COLO829 (cell line): ENCODE measurements around the gene CAPN10.
A peak's percentile ranks its signal among the peaks of the same experiment; 100 is the strongest.
"Not testable (repeated sequence)": the region's sequence is repeated elsewhere in the genome, so short reads cannot be mapped to it uniquely, and the experiment has no call there.

Experiments used
- DNase-seq: peaks from one replicate; pipeline ENCODE4 v3.0.0; 2012; ENCODE audit warnings: low spot score

The CAPN10 gene, protein sequence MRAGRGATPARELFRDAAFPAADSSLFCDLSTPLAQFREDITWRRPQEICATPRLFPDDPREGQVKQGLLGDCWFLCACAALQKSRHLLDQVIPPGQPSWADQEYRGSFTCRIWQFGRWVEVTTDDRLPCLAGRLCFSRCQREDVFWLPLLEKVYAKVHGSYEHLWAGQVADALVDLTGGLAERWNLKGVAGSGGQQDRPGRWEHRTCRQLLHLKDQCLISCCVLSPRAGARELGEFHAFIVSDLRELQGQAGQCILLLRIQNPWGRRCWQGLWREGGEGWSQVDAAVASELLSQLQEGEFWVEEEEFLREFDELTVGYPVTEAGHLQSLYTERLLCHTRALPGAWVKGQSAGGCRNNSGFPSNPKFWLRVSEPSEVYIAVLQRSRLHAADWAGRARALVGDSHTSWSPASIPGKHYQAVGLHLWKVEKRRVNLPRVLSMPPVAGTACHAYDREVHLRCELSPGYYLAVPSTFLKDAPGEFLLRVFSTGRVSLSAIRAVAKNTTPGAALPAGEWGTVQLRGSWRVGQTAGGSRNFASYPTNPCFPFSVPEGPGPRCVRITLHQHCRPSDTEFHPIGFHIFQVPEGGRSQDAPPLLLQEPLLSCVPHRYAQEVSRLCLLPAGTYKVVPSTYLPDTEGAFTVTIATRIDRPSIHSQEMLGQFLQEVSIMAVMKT

DNA sequence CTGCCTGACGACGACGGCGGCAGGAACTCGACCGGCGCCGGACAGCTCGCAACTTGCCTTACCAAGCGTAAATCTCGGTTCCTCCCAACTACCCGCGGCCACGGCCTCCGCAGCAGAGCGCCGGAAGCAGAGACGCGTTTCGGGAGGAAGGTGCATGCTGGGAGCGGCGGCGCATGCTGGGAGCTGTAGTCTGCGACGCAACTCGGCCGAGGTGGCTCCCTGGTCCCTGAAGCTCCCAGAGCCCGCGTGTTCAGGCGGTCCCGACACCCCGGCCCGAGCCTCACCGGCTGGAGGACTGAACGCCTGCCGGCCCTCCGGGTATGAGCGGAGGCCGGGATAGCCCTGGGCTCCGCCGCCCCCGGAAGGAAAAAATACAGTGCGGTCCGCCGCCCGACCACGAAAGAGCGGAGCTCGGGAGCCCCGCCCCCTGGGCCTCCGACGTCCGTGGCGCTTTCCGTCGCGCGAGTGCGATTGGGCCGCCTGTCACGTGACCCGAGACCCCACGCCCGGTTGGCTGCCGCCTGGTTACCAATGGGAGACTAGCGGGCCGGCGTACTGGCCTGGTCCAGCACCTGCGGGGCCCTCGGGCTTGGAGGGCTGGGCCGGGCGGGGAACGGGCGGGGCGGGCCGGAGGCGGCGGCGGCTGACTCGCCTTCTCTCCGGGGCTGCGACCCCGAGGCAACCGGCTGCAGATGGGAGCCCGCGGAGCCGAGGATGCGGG is at the start of gene CAPN10:
Gene CAPN10, plus strand, starts transcription at position 537 of the 721 bp plus-strand sequence. Its CDS starts 178 bp downstream, at position 715.
- DNase-seq: peak; percentile 85

DNA sequence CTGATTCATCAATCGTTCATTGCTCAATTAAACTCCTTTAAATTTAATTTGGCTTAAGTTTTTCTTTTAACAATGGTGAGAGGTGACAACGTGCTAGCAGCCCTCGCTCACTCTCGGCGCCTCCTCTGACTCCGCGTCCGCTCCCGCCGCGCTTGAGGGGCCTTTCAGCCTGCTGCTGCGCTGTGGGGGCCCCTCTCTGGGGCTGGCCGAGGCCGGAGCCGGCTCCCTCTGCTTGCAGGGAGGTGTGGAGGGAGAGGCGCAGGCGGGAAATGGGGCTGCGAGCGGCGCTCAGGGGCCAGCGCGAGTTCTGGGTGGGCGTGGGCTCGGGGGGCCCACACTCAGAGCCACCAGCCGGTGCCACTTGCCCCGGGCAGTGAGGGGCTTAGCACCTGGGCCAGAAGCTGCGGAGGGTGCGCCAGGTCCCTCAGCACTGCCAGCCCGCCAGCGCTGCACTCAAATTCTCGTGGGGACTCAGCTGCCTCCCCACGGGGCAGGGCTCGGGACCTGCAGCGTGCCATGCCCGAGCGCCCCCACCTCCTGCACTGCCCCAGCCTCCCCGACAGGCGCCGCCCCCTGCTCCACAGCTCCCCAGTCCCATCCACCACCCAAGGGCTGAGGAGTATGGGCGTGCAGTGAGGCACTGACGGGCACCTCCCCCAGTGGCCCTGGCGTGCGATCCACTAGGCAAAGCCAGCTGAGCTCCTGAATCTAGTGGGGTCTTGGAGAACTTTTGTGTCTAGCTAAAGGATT is 48.3 kb upstream of the CAPN10 start:
- no peak for DNase-seq

DNA sequence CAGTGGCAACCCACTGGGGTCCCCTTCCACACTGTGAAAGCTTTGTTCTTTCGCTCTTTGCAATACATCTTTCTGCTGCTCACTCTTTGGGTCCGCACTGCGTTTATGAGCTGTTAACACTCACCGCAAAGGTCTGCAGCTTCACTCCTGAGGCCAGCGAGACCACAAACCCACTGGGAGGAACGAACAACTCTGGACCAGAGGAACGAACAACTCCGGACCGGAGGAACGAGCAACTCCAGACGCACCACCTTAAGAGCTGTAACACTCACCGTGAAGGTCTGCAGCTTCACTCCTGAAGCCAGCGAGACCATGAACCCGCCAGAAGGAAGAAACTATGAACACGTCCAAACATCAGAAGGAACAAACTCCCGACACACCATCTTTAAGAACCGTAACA is 47.4 kb upstream of the CAPN10 start:
- not testable (repeated sequence) for DNase-seq

DNA sequence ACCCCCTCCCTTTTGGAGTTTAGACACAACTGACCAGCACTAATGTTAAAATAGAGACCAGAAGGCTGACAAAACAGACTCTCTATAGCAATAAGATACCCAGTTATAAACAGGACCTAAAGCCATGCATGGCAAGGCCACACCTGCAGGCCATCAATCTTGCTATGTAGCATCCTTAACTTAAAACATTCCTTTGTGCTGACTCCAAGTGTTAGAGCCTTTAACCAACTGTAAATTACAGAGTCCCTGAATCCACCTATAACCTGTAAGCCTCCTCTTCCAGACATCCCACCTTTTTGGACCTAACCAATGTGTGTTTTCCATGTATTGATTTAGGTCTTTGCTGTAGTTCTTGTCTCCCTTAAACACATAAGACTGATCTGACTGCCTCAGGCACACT is 46.6 kb upstream of the CAPN10 start:
- DNase-seq: no peak

DNA sequence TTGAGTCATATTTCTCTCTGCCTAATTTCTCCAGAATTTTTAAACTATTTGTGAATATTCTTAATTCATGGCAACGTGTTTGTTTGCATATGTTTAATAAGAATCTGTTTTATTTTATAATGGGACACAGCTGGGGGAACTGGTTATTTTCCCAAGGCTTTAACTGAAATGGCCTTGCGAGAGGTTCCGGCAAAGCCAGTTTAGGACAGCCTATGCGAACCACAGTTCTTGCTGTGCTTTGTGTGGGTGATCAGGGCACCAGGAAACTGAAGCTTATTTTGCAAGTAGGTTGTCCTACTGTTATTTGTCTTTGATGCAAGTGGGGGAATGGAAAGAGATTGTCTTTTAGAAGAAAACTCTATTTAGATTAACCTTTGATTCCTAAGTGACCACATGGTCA is 35.2 kb upstream of the CAPN10 start:
- DNase-seq: no peak

DNA sequence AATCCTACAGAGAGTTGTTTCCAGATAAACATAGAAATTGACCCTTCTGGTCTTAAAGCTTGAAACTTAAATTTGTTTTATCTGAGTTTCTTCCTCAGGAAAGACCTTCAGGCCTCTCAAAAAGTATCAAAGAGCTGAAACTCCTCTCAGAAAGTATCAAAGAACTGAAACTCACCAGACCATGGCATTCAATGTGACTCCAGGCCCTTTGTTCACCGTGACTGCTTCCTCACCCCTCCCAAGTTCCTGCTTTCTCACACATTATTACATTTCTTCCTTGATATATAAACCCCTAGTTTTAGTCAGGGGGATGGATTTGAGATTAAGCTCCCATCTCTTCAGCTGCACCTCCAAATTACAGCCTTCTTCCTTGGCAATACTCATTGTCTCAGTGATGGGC is 34.7 kb upstream of the CAPN10 start:
- no peak for DNase-seq

DNA sequence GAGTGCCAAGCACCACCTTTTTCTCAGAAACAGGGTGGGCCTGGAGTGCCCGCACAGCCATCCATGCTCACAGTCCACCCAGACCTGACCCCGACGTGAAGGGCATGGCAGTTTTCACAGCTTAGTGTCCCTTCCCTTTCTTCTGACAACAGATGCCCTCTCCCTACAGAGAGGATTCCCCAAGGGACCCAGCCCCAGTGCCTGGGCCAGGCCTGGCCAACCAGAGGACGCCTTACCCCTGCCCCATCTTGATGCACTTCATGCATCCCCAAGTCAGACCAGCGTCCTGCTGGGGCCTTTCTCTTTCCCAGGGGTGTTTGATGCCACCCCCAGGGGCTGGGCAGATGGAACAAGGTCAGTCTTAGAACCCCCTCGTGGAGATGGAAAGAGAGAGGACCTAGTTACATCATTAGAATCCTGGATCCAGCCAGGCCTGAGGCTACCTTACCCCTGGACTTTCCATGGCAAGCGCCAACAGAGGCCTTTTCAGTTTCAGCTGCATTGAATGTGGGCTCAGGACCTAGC is 32.5 kb upstream of the CAPN10 start:
- DNase-seq: no peak

DNA sequence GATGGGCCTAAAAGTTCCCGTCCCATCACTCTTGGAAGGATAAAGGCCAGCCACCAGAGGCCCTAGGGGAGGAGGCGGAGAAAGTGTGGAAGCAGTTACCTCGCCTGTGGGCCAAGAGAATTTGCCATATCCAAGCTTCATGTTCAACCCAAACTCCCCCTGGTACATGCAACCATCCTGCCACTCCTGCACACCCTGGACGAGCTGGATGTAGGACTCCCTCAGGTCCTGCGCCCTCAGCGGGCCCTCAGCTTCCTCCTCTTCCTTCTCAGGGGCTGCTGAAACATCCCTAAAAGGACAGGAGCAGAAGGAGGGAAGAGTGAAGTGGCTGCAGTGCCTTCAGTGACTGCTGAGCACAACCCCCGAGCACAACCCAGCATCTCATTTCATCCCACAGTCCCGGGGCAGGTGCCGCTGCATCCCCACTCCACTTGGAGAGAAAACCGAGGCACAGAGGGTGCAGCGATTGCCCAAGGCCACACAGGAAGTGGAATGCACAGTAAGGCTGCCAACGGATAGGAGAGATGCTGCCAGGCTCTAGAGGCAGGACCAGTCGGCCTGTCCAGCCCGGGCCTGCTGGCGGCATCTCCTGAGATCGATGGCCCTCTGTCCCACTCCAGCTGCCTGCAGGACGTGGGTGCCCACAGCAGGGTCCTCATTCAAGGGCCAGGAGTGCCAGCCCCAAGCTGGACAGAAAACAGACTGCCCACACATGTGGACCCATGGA is 31.6 kb upstream of the CAPN10 start:
- DNase-seq: no peak

DNA sequence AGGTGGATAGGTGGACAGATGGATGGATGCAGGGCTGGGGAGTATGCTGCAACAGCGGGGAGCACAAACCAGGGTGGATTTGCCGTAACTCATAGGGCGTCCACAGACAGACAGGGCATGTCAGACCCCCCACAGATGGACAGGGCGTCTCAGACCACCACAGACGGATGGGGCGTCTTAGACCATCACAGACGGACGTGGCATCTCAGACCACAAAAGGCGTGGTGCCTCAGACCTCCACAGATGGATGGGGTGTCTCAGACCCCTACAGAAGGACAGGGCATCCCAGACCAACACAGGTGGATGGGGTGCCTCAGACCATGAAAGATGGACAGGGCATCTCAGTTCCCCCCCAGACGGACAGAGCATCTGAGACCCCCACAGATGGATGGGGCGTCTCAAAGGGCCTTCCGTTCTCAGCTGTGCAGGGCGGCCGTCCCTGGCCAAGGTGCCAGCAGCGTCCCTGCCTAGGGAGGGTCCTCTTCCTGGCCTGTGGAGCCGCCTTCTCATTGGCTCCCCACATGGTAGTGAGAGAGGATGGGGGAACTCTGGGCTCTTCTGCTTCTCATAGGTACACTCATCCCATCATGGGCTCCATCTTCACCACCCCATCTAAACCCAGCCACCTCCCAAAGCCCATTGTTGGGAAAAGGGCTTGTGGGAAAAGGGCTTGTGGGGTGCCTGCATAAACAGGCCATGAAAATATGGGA is 30.8 kb upstream of the CAPN10 start:
- no peak for DNase-seq

DNA sequence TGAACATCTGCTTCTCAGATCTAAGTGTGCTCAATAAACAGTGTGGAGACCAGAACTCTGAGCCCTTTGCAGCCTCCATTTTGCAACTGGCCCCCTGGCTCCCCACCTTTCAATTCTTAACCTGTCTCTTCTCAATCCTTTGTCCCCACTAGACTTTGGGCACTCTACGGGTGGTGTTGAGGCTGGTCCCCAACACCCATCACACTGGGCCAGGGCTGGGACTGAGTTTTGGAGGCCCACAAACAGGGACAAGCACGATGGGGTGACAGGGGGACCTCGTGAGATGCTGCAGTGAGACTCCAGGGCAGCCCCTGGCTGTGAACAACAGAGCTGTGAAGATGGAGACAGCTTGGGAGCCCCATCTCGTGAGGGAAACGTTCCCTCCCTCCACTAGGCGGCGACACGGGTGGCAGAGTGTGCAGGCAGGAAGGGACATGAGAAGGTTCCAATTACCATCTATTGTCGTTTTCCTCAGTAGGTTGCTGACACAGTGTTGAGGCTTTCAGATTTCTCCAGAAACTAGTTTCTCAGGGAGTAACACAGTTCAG is 29.9 kb upstream of the CAPN10 start:
- DNase-seq: no peak

DNA sequence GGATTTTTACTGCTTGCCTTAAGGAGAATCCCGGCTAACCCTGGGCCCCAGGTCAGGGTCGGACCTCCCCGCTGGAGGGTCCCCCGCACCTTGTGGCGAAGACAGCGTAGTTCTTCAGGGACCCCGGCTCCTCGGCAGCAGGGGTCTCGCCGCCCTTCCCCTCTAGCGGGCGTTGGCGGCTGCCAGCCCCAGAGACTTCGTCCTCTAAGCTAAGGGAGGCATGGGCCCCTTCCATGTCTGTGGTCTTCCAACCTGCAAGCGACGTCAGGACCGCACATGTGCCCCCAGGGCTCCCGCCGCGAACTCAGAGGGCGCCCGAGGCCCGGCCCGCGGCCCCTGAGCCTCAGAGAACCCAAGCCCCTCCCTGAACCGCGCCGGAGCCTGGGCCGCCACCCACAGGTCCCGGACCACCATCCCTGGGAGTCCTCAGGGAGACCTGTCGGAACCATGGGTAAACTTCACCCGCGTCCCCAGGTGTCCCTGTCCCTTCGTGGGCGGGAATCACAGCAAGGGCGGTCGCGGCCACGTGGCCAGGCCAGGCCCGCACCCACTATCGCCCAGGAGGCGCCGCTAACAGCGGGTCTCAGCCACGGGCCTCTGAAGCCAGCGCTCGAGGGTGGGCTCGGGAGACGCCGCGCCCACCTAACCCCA is 29.3 kb upstream of the CAPN10 start:
- no peak for DNase-seq

DNA sequence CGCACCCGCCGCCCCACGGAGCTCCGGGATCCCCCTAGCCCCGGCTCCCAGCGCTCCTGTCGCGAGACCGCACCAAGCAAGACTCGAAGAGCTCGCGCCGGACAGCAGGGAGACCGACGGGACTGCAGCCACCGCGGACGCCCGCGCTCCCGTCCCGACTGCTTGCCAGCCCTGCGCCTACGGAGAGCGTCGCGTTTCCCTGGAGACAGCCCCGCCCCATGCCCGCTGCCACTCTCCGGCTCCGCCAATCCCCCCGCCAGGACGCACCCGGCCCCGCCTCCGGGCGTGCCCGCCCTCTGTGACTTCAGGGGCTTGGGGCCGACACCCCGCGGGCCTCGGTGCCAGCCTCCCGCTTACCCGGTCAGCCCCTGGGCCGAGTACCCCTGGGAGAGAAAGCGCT is 28.7 kb upstream of the CAPN10 start, which contains the start of gene ANKMY1:
Gene ANKMY1, minus strand, starts transcription at position 181 of the 400 bp plus-strand sequence. CDS start 653 bp downstream, outside the sequence.
- no peak for DNase-seq

DNA sequence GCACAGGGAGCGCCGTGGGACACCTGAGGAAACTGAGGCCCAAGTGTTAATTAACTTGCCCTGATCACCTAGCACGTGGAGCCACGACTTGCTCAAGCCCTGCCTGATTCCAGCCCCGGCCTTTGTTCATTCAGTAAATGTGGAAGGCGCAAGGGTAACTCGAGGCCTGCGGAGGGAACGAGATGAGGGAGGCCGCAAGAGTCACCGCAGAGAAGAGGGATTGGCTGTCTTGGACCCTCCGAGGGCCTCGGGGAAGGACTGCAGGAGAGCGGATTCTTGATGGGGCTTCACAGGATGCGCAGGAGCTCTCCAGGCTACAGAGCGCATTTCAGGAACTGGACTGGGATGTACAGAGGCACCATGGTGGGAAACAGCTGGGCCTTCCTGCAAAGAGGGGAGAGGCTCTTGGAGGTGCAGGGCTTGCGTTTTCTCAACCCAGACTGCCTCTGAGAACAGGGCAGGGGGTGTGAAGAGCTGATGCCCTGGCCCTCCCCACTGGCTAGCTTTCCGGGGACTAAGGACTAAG is 28.2 kb upstream of the CAPN10 start:
- DNase-seq: no peak

DNA sequence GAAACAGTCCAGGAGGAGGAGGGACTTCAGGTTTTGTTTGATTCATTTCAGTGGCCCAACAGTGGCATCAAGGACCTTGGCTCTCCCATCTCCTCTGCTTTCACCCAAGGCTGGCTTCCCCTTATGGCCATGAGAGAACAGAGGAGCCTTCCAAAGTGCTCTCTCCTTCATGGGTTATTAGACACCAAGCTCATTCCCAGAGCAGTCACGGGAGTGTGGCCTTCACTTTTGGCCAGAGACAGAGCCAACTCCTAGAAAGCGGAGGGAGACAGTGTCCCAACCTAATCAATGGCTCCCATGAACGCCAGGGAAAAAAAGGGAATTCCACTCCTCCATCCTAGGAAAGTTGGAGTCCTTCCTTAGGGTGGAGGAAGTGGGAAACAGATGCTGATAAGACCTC is 27.2 kb upstream of the CAPN10 start:
- DNase-seq: no peak

DNA sequence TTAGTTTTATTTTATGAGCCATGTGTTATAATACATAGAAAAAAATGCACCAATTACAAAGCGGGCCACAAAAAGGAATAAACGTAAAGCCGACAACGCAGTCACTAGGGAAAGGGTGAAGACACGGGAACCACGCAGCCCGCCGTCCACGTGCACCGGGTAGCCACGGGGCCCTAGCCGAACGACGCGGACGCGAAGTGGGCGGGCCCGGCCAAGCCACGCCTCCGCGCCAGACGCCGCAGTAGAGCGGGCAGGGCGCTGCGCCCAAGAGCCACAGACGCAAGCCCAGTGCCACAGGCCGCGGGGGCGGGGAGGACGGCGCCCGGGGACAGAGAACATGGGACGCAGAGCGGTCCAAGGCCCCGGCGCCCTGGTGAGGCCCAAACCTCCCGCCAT is 26.5 kb upstream of the CAPN10 start, which contains the start of gene DUSP28:
Gene DUSP28, plus strand, starts transcription at position 274 of the 396 bp plus-strand sequence. CDS start 328 bp downstream, outside the sequence.
- DNase-seq: peak; percentile 85

DNA sequence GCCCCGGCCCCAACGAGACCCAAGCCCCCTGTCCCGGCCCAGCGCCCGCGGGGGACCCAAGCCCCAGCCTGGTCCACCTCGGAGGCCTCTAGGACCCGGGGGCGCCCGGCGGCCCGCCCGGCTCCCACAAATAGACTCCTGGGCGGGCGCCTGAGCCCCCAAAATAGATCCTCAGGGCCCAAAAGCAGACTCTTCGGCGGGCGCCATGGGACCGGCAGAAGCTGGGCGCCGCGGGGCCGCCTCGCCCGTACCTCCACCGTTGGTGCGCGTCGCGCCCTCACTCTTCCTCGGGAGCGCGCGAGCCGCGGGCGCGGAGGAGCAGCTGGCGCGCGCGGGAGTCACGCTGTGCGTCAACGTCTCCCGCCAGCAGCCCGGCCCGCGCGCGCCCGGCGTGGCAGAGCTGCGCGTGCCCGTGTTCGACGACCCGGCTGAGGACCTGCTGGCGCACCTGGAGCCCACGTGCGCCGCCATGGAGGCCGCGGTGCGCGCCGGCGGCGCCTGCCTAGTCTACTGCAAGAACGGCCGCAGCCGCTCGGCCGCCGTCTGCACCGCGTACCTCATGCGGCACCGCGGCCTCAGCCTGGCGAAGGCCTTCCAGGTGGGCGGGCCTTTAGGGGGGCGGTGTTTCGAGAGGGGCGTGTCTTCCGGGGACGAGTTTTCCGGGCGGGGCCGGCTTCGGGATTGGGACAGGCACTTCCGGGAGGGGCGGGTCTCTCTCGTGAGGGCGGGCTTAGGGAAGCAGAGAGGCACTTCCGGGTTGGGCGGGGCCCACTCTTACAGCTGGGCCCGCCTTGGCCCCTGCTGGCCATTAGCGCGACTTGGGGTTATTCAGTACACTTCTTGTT is 25.8 kb upstream of the CAPN10 start:
- DNase-seq: peak; percentile 96

DNA sequence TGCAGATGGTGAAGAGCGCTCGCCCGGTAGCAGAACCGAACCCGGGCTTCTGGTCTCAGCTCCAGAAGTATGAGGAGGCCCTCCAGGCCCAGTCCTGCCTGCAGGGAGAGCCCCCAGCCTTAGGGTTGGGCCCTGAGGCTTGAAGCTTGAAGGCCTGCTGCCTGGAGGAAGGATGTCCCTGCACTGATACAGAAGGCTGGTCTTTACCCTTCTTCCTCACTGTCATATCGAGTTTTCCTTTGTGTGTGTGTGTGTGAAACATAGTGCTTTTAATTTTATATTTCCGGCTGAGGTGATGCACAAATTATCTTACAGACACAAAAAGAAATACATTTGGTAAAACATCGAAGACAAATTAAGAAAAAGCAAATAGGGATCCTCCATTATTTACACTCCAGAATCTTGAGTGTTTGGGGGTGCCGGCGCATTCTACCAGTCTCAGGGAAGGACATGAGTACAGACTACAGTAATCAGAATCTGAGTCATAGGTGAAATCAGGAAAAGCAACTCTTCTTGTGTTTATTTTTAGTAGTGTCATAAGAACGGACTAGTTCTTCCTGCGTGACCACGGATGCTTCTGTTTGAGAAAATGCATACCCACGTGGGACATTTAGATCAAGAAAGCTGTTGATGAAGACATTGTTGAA is 25.1 kb upstream of the CAPN10 start:
- no peak for DNase-seq

DNA sequence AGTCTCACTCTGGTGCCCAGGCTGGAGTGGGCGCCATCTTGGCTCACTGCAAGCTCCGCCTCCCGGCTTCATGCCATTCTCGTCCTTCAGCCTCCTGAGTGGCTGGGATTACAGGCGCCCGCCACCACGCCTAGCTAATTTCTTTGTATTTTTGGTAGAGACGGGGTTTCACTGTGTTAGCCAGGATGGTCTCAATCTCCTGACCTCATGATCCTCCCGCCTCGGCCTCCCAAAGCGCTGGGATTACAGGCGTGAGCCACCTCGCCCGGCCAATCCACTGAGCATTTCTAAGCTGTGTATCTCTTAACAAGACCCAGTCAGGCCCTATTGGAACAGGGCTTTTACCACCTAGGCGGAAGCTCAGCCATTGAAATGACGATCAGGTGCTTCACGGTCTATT is 23.3 kb upstream of the CAPN10 start:
- not testable (repeated sequence) for DNase-seq
